OCI-LY1 (cell line): ENCODE data around the gene NPAS2.

Source experiments
- H2AFZ ChIP-seq: fragments of 200-600 bp; sonication (generic), shearing (Covaris generic); 2 replicates; pipeline ENCODE4 v1.6.0; 2014; ENCODE audit warnings: antibody characterized with exemption, mild to moderate bottlenecking, low read length
- H3F3A ChIP-seq: fragments of 200-600 bp; sonication (generic), shearing (Covaris generic); 2 replicates; pipeline ENCODE4 v1.6.0; 2014; ENCODE audit warnings: mild to moderate bottlenecking, antibody characterized with exemption, low read length, moderate library complexity; ENCODE audit not compliant: insufficient read depth
- H3K27ac ChIP-seq: fragments of 200-600 bp; sonication (generic); 2 replicates; pipeline ENCODE4 v1.5.1; 2014; ENCODE audit warnings: low read length, mixed run types, mild to moderate bottlenecking, low read depth; ENCODE audit not compliant: poor library complexity, severe bottlenecking
- H3K27me3 ChIP-seq: fragments of 200-600 bp; sonication (generic); 2 replicates; pipeline ENCODE4 v1.6.0; 2014; ENCODE audit warnings: antibody characterized with exemption, mild to moderate bottlenecking, low read length, moderate library complexity; ENCODE audit not compliant: insufficient read depth
- H3K36me3 ChIP-seq: fragments of 200-600 bp; sonication (generic); 2 replicates; pipeline ENCODE4 v1.6.1; 2014; ENCODE audit warnings: mild to moderate bottlenecking, antibody characterized with exemption, low read length, moderate library complexity, mixed read lengths; ENCODE audit not compliant: insufficient read depth
- H3K4me1 ChIP-seq: fragments of 200-600 bp; sonication (generic); 2 replicates; pipeline ENCODE4 v1.5.1; 2014; ENCODE audit warnings: mild to moderate bottlenecking, low read length, moderate library complexity; ENCODE audit not compliant: insufficient read depth, severe bottlenecking
- H3K4me2 ChIP-seq: fragments of 200-600 bp; sonication (generic), shearing (Covaris generic); 2 replicates; pipeline ENCODE4 v1.6.1; 2014; ENCODE audit warnings: low read length
- H3K4me3 ChIP-seq: fragments of 200-600 bp; sonication (generic); 2 replicates; pipeline ENCODE4 v1.5.1; 2014; ENCODE audit warnings: low read length, low read depth, mild to moderate bottlenecking, mixed read lengths; ENCODE audit not compliant: poor library complexity, severe bottlenecking
- H3K79me2 ChIP-seq: fragments of 200-600 bp; shearing (Covaris generic); 2 replicates; pipeline ENCODE4 v1.6.1; 2016; ENCODE audit warnings: mixed run types, low read length, mixed read lengths; ENCODE audit not compliant: insufficient read depth
- H3K9ac ChIP-seq: fragments of 200-600 bp; sonication (generic), shearing (Covaris generic); 2 replicates; pipeline ENCODE4 v1.6.1; 2014; ENCODE audit warnings: mild to moderate bottlenecking, low read length, mixed read lengths
- H3K9me2 ChIP-seq: fragments of 200-600 bp; sonication (generic), shearing (Covaris generic); 2 replicates; pipeline ENCODE4 v1.6.1; 2014; ENCODE audit warnings: low read depth, mild to moderate bottlenecking, low read length, mixed read lengths
- H3K9me3 ChIP-seq: fragments of 200-600 bp; shearing (Covaris generic); 2 replicates; pipeline ENCODE4 v1.6.1; 2014; ENCODE audit warnings: low read length, mixed read lengths
- H4K20me1 ChIP-seq: fragments of 200-600 bp; sonication (generic), shearing (Covaris generic); 2 replicates; pipeline ENCODE4 v1.6.0; 2016; ENCODE audit warnings: mild to moderate bottlenecking, low read length; ENCODE audit not compliant: insufficient read depth
- EZH2 ChIP-seq: fragments of 200-600 bp; sonication (generic), shearing (Covaris generic); IDR thresholded peaks from 2 replicates; pipeline ENCODE4 v1.8.0; 2017; ENCODE audit warnings: borderline replicate concordance, mixed run types, mild to moderate bottlenecking, antibody characterized with exemption, low read length, moderate library complexity, mixed read lengths
- TF ChIP-seq, protein P1 (sequence below): fragments of 200-600 bp; sonication (generic), shearing (Covaris generic); IDR thresholded peaks from 2 replicates; pipeline ENCODE4 v1.5.1; 2017; ENCODE audit warnings: mild to moderate bottlenecking, antibody characterized with exemption, low read length, moderate library complexity, mixed read lengths

NPAS2 gene

DNA sequence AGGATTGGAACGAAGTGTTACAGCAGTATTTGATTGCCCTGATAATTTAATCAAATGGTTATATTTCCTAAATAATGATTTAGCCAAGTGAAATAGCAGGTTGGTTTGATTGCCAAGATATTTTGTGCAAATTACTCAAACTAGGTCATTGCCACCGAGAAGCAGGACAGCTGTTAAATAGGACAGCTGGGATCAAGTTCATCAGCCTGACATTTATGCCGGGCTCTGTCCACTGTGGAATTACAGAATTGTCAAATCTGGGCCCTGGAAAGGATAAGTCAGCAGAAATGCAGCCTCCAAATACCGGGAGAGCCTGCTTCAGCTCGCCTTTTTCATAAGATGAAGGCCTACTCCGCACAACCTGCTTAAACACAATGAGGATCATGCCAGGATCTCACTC lies 108.3 kb downstream of the NPAS2 start:
- Histone ChIP-seq H3K4me2 (no peak overlapping the region), H3K27ac (no peak overlapping the region), H3K4me3 (no peak overlapping the region), H3K9me3 (no peaks in the 10 kb centered on the region), H3K27me3 (no peaks in the 10 kb centered on the region), H3F3A (no peaks in the 10 kb centered on the region), H3K9ac (no peak overlapping the region), H3K79me2 (no peaks in the 10 kb centered on the region), H3K4me1 (peaks cover 23% of the 10 kb centered on the region), H4K20me1 (no peaks in the 10 kb centered on the region), H3K36me3 (peaks cover 4% of the 10 kb centered on the region; the same call in 1 of the 2 replicates), H3K9me2 (no peaks in the 10 kb centered on the region), H2AFZ (no peak overlapping the region)
- TF ChIP-seq EZH2, result no peak
- TF ChIP-seq, protein P1, sequence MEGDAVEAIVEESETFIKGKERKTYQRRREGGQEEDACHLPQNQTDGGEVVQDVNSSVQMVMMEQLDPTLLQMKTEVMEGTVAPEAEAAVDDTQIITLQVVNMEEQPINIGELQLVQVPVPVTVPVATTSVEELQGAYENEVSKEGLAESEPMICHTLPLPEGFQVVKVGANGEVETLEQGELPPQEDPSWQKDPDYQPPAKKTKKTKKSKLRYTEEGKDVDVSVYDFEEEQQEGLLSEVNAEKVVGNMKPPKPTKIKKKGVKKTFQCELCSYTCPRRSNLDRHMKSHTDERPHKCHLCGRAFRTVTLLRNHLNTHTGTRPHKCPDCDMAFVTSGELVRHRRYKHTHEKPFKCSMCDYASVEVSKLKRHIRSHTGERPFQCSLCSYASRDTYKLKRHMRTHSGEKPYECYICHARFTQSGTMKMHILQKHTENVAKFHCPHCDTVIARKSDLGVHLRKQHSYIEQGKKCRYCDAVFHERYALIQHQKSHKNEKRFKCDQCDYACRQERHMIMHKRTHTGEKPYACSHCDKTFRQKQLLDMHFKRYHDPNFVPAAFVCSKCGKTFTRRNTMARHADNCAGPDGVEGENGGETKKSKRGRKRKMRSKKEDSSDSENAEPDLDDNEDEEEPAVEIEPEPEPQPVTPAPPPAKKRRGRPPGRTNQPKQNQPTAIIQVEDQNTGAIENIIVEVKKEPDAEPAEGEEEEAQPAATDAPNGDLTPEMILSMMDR, result no peak

DNA sequence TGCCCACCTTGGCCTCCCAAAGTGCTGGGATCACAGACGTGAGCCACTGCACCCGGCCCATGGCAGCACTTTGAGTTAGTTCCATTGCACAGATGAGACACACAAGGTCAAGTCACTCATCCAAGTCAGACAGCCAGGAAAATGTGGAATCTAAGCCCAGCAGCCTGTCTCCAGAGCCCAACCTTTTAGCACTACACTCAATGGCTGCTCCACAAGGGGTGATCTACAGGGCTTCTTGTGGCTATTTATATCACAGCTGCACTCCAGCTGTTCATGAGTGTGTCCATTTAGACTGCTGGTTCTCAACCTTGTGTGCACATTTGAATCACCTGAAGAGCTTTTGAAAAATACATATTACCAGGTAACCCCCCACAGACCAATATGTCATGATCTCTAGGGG lies 109.2 kb downstream of the NPAS2 start:
- Histone ChIP-seq H3K27ac (no peak overlapping the region), H3K36me3 (peaks cover 4% of the 10 kb centered on the region; the same call in 1 of the 2 replicates), H2AFZ (no peak overlapping the region), H3K27me3 (no peaks in the 10 kb centered on the region), H3K4me3 (no peak overlapping the region), H3K79me2 (no peaks in the 10 kb centered on the region), H3K4me2 (no peak overlapping the region), H3K9ac (no peak overlapping the region), H3K9me3 (no peaks in the 10 kb centered on the region), H3K9me2 (no peaks in the 10 kb centered on the region), H3K4me1 (peaks cover 14% of the 10 kb centered on the region), H3F3A (no peaks in the 10 kb centered on the region), H4K20me1 (no peaks in the 10 kb centered on the region)
- TF ChIP-seq EZH2, result no peak
- TF ChIP-seq, protein P1, result no peak

DNA sequence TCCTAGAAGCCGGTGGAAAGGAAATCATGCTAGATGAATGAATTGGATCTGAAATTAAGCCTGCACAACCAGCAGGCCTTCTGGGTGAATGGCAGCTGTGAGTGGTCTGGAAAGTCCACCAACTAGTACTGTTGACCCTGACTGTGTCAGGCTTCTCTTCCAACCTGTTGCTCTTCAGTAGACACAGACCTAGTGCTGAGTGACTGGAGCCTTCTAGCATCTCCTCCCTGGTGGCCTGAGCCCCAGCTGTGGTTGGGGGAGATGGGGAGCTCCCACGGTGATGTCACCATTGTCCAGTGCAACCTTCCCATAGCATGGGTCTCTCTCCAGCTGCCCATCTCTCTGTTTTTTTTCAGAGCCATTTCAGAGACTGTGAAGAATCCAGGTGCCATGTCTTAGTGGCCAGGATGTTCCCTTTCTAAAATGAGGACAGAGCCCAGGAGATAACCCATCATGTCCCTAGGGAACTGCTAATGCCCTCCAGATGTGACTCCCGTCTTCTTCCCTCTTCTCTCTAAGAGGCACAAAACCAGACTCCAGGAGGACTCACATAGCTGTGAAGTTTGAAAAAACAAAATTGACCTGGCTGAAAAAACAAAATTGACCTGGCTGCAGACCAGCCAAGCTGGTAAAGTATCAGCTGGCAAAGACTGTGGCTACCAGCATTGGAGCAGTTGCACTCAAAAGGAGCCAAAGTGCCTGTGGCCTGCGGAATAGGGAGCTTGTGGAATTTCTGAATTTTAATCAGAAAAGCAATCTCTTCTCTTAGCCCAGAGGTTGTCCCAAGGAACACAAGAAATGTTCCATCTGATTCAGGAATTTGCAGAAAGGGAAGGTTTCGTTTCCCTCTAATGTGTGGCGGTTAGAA lies 114.8 kb downstream of the NPAS2 start:
- TF ChIP-seq, protein P1, result no peak
- TF ChIP-seq EZH2, result no peak
- Histone ChIP-seq H3K27me3 (peaks cover 3% of the 10 kb centered on the region; the same call in 1 of the 2 replicates), H3K4me2 (no peak overlapping the region), H3K9me3 (no peaks in the 10 kb centered on the region), H4K20me1 (no peaks in the 10 kb centered on the region), H3K4me1 (no peaks in the 10 kb centered on the region), H3F3A (no peaks in the 10 kb centered on the region), H3K79me2 (no peaks in the 10 kb centered on the region), H3K27ac (no peak overlapping the region), H3K36me3 (no peaks in the 10 kb centered on the region), H3K4me3 (no peak overlapping the region), H3K9ac (no peak overlapping the region), H2AFZ (no peak overlapping the region), H3K9me2 (no peaks in the 10 kb centered on the region)
